Dendritic cell treated with granulocyte-macrophage colony-stimulating factor and Interleukin-4, amounts not matched to agents 40 ng/mL and 50 ng/mL, for 4 days (primary cell): ENCODE measurements around the gene PRM3.

Experiments
- H3K27ac Mint-ChIP-seq: one replicate; pipeline ENCODE4 v1.8.0; 2022; ENCODE audit warnings: mild to moderate bottlenecking, mixed read lengths
- H3K27me3 Mint-ChIP-seq: one replicate; pipeline ENCODE4 v1.8.0; 2022; ENCODE audit warnings: mild to moderate bottlenecking, mixed read lengths
- H3K36me3 Mint-ChIP-seq: one replicate; pipeline ENCODE4 v1.8.0; 2022; ENCODE audit warnings: low read depth, mixed read lengths
- H3K4me1 Mint-ChIP-seq: one replicate; pipeline ENCODE4 v1.8.0; 2022; ENCODE audit warnings: low read depth, mixed read lengths
- H3K4me3 Mint-ChIP-seq: one replicate; pipeline ENCODE4 v1.8.0; 2022; ENCODE audit warnings: mild to moderate bottlenecking, moderate library complexity, mixed read lengths
- H3K9me3 Mint-ChIP-seq: one replicate; pipeline ENCODE4 v1.8.0; 2022; ENCODE audit warnings: mixed read lengths
- intact Hi-C: fragments of 100-400 bp; cut with micrococcal nuclease; formaldehyde crosslinking; loops from one replicate; pipeline ENCODE4 v1.15.0; 2022

Gene PRM3

DNA sequence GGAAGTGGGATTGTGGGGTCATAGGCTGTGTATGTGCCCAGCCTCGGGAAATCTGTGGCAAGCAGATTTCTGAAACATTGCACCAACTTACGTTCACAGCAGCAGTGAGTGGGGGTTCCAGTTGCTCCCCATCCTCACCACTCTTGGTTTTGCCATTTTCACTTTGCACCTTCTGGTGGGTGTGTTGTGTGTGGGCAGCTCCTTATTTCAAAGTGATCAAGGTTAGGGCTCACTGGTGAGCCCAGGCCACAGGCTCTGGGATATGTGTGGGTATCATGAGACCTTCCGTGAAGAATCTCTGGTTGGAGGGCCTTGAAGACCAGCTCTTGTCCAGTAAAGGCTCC is 37.2 kb upstream of the PRM3 start:
- H3K36me3 Mint-ChIP-seq = no peaks in the 10 kb centered on the region
- peak overlapping the region; percentile 83 for H3K27ac Mint-ChIP-seq
- peaks cover 88% of the 10 kb centered on the region for H3K4me1 Mint-ChIP-seq
- H3K4me3 Mint-ChIP-seq = no peak overlapping the region
- peaks cover 26% of the 10 kb centered on the region for H3K27me3 Mint-ChIP-seq
- no peaks in the 10 kb centered on the region for H3K9me3 Mint-ChIP-seq
- intact Hi-C loops = loop anchor here (2.0 to 5.0 kb wide), 2 partner anchors 16 to 37 kb away; partner anchors contain the start of gene RMI2

DNA sequence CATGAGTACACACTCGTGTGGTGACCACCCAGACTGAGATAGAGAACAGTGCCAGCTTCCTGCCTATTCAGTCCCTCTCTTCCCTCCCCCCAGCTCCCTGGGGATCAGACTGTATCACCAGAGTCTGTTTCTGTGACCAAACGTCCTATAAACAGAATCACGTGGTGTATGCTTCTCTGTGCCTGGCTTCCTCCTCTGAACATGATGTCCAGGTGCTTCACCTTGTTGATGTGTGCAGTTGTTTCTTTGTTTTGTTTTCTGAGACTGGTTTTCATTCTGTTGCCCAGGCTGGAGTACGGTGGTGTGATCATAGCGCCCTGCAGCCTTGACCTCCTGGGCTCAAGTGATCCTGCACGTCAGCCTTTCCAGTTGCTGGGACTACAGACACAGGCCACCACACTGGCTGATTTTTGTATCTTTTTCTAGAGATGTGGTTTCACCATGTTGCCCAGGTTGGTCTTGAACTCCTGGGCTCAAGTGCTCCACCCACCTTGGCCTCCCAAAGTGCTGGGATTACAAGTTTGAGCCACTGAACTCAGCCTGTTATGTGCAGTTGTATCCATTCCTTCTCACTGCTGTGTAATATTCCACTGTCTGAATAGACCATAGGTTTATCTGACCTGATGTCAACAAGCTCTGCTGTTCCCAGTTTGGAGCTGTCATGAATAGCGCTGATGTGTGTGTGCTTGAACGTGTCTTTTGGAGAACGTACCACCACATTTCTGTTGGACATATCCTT is 36.6 kb upstream of the PRM3 start:
- no peaks in the 10 kb centered on the region for H3K9me3 Mint-ChIP-seq
- intact Hi-C loops = loop anchor here (2.0 to 5.0 kb wide), 3 partner anchors 17 to 47 kb away; partner anchors contain the start of gene RMI2

DNA sequence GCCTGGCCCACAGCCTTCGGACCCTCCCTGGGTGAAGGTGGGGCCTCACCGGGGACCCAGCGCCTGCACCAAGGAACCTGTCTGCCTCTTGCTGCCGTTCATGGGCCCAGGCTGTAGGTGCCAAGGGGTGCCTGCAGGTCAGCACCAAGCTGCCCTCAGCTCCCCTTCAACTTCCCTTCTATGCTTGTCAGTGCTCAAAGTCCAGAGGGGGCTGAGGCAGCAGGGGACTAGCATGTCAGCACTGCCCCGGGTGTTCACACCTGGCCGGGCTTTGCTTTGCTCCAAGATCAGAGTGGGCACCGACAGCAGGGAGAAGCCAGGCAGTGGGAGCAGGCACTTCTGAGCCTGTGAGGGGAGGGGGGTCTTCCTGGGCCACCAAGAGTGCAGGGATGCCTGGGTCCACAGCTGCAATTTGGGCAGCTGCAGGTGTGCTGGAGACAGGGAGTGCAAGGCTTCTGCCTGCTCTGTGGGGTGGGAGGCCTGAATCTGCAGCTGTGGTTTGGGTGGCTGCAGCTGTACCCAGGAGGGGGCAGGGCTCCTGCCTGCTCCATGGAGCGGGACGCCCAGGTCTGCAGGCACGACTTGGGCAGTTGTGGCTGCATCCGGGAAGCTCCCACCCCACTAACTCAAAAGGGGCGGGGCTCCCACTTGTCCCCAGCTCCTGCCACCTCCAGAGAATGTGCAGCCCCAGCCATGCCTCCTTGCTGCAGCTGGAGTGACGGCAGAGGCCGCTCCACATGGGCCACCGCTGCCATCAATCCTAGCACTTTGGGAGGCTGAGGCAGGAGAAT is 35.3 kb upstream of the PRM3 start:
- peaks cover 87% of the 10 kb centered on the region for H3K4me1 Mint-ChIP-seq
- no peaks in the 10 kb centered on the region for H3K36me3 Mint-ChIP-seq
- H3K27me3 Mint-ChIP-seq = peaks cover 17% of the 10 kb centered on the region
- no peaks in the 10 kb centered on the region for H3K9me3 Mint-ChIP-seq
- intact Hi-C loops = loop anchor here (5.0 kb wide), 1 partner anchor 49 kb away; no protein-coding TSS in a partner anchor
- peak overlapping the region; percentile 56 for H3K27ac Mint-ChIP-seq
- H3K4me3 Mint-ChIP-seq = no peak overlapping the region

More for the DNA sequence above, 36.6 kb upstream of the PRM3 start:
- Mint-ChIP-seq H3K36me3 (no peaks in the 10 kb centered on the region), H3K27me3 (peaks cover 23% of the 10 kb centered on the region), H3K27ac (peak overlapping the region; percentile 83), H3K4me3 (no peak overlapping the region), H3K4me1 (peaks cover 87% of the 10 kb centered on the region)

DNA sequence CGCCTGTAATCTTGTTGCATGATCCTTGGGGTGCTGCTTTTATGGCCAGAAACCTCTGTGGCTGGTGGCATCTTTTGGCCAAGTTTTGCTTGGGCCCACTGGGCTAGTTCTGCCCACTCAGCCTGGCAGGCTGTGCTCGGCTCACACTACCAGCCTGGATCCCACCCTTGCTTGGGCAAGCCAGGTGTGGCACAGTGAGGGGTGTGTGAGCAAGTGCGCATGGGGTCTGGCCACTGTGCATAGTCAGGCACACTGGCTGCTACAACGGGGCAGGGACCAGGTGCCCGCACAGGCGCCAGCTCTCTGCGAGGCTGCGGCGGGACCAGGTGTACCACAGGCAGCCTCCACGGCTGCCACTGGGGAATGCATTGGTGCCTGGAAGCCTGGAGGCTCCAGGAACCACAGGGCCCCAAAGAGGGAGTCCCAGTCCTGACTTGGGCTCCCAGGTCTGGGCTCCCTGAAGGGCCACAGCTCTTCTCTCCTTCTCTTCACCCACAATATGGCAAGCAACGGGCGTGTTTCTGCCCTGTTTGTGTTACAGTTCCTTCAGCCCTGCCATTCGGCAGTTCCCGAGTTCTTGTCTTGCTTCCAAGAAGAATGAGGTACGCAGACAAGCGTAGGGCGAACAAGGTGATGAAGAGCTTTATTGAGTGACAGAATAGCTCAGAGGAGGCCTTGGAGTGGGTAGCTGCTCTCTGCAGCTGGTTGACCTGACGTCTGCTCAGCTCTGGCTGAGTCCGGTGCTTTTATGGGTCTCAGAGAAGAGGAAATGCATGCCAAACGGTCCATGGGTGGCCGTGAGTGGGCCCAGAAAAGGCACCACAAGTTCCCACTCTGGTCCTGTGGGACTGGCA is 34.4 kb upstream of the PRM3 start:
- Mint-ChIP-seq H3K4me3 (no peak overlapping the region), H3K27ac (peak overlapping the region; percentile 56)
- intact Hi-C loops = loop anchor here (5.0 kb wide), 1 partner anchor 49 kb away; no protein-coding TSS in a partner anchor

DNA sequence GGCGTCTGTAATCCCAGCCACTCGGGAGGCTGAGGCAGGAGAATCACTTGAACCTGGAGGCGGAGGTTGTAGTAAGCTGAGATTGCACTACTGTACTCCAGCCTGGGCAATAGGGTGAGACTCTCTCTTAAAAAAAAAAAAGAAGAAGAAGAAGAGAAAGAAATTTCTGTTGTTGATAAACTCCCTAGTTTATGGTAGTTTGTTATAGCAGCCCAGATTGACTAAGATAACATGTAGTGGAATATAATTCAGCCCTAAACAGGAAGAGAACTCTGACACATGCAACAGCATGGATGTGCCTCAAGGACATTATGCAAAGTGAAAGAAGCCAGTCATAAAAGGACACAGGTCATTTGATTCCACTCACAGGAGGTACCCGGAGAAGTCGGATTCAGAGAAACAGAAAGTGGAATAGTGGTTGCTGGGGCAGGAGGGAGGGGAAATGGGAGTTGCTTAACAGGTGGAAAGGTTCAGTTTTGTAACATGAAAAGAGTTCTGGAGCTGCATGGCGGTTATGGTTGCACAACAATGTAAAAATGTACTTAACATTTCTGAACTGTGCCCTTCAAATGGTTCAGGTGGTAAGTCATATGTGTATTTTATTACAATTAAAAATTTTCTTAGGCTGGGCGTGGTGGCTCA is 33.7 kb upstream of the PRM3 start:
- H3K9me3 Mint-ChIP-seq = no peaks in the 10 kb centered on the region
- peaks cover 23% of the 10 kb centered on the region for H3K27me3 Mint-ChIP-seq
- no peak overlapping the region for H3K4me3 Mint-ChIP-seq
- H3K4me1 Mint-ChIP-seq = peaks cover 79% of the 10 kb centered on the region
- intact Hi-C loops = loop anchor here (5.0 kb wide), 1 partner anchor 50 kb away; no protein-coding TSS in a partner anchor
- no peaks in the 10 kb centered on the region for H3K36me3 Mint-ChIP-seq
- H3K27ac Mint-ChIP-seq = peak overlapping the region; percentile 56

More for the DNA sequence above, 34.4 kb upstream of the PRM3 start:
- H3K27me3 Mint-ChIP-seq = peaks cover 21% of the 10 kb centered on the region
- peaks cover 87% of the 10 kb centered on the region for H3K4me1 Mint-ChIP-seq
- H3K36me3 Mint-ChIP-seq = no peaks in the 10 kb centered on the region
- no peaks in the 10 kb centered on the region for H3K9me3 Mint-ChIP-seq

DNA sequence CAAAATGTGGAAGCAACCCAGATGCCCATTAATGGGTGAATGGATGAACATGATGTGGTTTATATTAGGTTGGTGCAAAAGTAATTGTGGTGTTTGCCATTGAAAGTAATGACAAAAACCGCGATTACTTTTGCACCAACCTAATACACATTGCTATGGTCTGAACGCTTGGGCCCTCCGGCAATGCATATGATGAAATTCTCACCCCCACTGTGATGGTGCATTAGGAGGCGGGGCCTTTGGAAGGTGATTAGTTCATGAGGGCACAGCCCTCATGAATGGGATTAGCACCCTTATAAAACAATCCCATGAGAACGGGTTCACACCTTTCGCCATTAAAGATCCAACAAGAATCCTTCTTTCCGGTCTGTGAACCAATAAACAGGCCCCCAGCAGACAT is 33.0 kb upstream of the PRM3 start:
- Mint-ChIP-seq H3K27me3 (peaks cover 25% of the 10 kb centered on the region), H3K36me3 (no peaks in the 10 kb centered on the region), H3K27ac (peak overlapping the region; percentile 56), H3K4me3 (no peak overlapping the region), H3K9me3 (no peaks in the 10 kb centered on the region), H3K4me1 (peaks cover 72% of the 10 kb centered on the region)
- intact Hi-C loops = loop anchor here (5.0 kb wide), 1 partner anchor 51 kb away; no protein-coding TSS in a partner anchor

DNA sequence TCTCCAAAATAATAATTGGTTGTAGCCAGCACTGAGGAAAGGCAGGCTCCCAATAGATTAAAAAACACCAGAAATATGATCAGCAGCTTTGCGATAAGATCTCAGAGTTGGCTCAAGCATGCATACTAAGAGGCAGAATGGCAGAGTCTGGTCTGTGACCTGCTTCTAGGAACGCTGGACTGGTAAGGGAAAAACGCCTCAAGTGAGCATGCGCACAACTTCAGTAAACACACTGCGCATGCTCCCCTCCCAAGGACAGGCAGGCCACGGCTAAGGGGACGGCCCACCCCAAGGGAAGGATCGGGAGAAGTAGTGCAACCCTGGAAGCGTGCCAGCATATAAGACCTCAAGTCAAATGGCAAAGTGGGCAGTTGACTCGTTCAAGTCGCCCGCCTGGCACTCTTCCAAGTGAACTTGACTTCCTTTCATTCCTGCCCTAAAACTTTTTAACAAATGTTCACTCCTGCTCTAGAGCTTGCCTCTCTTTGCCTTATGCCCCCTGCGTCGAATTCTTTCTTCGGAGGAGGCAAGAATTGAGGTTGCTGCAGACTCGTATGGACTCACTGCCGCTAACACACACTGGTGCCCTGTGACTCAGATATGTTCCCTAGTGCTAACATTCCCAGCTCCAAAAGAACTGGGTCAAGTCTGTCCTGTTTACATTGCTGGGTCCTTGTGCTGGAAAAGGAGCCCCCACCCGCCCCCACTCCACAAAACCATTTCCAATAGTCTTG is 30.1 kb upstream of the PRM3 start:
- no peaks in the 10 kb centered on the region for H3K36me3 Mint-ChIP-seq
- no peak overlapping the region for H3K27ac Mint-ChIP-seq
- intact Hi-C loops = no loop called here
- peaks cover 30% of the 10 kb centered on the region for H3K27me3 Mint-ChIP-seq
- no peak overlapping the region for H3K4me3 Mint-ChIP-seq
- peaks cover 52% of the 10 kb centered on the region for H3K4me1 Mint-ChIP-seq
- H3K9me3 Mint-ChIP-seq = no peaks in the 10 kb centered on the region

DNA sequence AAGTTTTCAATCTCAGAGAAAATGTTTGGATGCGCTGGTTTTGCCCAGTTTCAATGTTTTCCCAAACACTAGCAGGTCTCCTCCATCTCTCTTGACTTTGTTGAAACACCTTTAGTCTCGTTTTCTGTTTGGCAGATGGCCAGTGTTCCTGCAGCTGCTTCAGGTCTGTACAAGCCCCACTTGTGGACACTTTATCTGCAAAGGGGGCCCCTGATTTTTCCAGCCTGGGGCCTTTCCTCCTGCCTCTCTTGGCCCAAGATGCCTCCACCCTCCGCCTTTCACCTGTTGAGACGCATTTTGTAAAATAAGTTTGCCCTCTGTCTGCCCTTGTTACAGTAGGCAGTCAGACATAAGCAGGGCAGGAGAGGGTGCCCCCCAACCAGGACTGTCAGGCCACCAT is 29.5 kb upstream of the PRM3 start:
- intact Hi-C loops = no loop called here
- peaks cover 29% of the 10 kb centered on the region for H3K27me3 Mint-ChIP-seq
- no peak overlapping the region for H3K4me3 Mint-ChIP-seq
- H3K27ac Mint-ChIP-seq = no peak overlapping the region
- peaks cover 51% of the 10 kb centered on the region for H3K4me1 Mint-ChIP-seq
- no peaks in the 10 kb centered on the region for H3K36me3 Mint-ChIP-seq
- no peaks in the 10 kb centered on the region for H3K9me3 Mint-ChIP-seq

DNA sequence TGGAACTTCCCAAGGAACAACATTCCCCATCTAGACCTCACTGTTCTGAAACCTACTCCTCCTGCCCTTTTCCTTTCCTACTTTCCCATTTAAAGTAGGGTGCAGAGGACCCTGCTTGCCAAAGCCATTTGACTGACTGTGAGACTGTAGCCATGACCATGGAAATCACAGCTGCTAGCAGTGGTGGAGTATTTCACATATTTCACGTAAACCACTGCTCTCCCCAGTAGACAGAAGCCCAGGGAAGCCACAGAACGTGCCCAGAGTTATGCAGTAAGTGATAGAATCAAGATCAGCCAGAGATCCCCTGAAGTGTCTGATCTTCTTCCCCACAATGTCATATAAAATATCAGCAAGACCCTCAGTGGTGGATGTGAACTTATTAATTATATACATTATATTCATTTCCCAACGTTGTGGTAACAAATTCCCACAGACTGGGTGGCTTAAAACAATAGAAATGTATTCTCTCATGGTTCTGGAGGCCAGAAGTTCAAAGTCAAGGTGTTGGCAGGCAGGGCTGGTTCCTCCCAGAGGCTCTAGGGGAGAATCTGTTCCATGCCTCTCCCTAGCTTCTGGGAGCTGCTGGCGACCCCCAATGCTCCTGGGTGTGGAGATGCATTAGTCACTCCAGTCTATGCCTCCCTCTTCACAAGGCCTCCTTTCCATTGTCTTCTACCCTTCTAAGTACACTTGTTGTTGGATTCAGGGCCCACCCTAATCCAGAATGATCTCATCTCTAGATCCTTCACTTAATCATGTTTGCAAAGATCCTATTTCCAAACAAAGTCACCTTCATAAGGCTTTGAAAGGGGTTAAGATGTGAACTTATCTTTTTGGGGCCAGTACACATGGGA is 28.4 kb upstream of the PRM3 start:
- H3K27me3 Mint-ChIP-seq = peaks cover 29% of the 10 kb centered on the region
- peak overlapping the region; percentile 25 for H3K27ac Mint-ChIP-seq
- H3K4me3 Mint-ChIP-seq = no peak overlapping the region
- H3K36me3 Mint-ChIP-seq = no peaks in the 10 kb centered on the region
- no peaks in the 10 kb centered on the region for H3K9me3 Mint-ChIP-seq
- intact Hi-C loops = no loop called here
- H3K4me1 Mint-ChIP-seq = peaks cover 51% of the 10 kb centered on the region

DNA sequence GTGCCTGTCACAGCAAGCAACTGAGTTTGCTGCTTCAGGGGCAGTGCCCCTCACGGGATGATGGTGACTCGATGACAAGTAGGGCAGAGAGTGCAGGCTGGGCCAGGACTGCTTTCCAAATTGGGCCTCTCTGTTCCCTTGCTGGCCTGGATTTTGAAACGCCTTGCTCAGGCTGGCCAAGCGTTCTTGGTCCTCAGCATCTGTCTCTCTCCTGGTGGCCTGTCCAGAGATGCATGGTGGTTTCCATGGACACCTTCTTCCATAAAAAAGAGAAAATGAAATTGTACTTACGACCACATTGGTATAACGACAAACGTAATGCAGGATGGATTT is 27.1 kb upstream of the PRM3 start:
- intact Hi-C loops = no loop called here
- peaks cover 45% of the 10 kb centered on the region for H3K4me1 Mint-ChIP-seq
- H3K27me3 Mint-ChIP-seq = peaks cover 29% of the 10 kb centered on the region
- no peak overlapping the region for H3K4me3 Mint-ChIP-seq
- H3K27ac Mint-ChIP-seq = no peak overlapping the region
- H3K9me3 Mint-ChIP-seq = no peaks in the 10 kb centered on the region
- no peaks in the 10 kb centered on the region for H3K36me3 Mint-ChIP-seq

DNA sequence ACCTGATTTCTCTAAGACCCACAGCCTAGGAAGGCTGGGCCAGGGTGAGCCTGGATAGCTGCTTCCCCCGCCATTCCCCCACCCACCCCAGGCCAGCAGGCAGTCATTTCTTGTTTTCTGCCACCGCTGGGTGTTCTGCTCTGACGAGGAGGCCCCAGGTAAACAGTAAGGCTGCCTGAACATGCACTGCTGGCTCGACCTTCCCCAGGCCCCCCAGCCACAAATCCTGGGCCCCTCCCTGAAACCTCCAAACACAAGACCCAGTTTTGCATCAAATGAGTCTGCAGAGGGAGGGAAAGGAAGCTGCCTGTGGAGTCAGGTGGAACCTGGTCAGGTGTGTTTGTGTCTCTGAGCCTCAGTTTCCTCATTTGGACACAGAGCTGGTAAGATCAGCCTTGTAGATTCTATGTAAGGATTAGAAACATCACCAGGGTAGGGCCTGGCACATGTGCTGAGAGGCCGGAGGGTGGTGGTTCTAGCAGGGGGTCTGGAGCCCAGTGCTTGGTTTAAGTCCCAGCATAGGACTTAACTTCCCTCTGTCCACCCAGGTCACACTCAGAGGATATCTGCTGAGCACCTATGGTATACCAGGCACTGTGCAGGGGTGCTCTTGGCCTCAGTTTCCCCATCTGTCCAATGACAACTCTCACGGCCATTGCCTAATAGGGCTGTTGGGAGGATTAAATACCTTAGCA is 26.6 kb upstream of the PRM3 start:
- intact Hi-C loops = loop anchor here (5.0 kb wide), 1 partner anchor 43 kb away; the partner anchor contains the start of gene SOCS1
- H3K36me3 Mint-ChIP-seq = no peaks in the 10 kb centered on the region
- no peak overlapping the region for H3K27ac Mint-ChIP-seq
- H3K27me3 Mint-ChIP-seq = peaks cover 32% of the 10 kb centered on the region
- no peaks in the 10 kb centered on the region for H3K9me3 Mint-ChIP-seq
- peaks cover 45% of the 10 kb centered on the region for H3K4me1 Mint-ChIP-seq
- no peak overlapping the region for H3K4me3 Mint-ChIP-seq
